IPS-18c (cell line): Measurements from ENCODE around the gene TRAF1.

Source experiments
- H3K4me3 ChIP-seq: 2 replicates; pipeline ENCODE4 v1.7.0; 2013; ENCODE audit warnings: low read depth, mild to moderate bottlenecking, low read length, moderate library complexity; ENCODE audit not compliant: insufficient read depth
- H3K9me3 ChIP-seq: one replicate; pipeline ENCODE4 v1.6.1; 2013; ENCODE audit warnings: mild to moderate bottlenecking, low read length, moderate library complexity; ENCODE audit not compliant: control insufficient read depth, insufficient read depth

TRAF1 gene

DNA sequence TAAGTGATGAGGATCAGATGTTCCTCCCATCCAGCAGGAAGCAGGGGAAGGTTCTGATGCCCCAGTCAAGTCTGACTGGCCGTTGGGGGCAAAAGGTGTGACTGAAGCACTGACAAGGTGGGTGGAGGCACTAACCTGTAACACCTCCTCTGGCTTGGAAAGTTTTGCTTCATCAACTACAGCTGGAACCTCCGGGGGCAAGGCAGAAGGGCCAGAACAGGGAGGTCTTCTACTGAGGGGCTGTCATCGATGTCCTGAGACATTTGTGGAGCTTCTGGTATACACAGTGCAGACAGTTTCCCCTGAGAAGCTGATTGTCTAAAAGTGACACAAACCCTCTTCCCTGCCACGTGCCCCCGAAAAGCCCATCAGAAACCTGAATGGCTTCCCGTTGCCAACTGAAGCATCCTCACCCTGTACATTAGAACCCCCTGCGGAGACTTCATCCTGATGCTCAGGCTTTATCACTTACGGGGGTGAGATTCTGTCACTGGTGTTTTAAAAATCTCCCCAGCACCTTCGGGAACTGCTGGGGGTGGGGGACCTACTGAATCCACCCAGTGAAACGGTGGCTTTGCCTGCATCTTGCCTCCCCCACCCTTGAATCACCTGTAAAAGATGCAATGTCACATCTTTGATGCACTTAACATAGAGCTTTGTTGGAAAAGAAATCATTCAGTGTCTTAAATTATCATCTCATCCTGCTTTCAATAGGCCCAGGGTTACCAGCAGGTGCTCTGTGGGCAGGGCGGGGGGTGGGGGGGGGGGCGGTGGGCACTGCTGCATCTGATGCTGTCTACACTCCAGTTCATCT lies 24.6 kb downstream of the TRAF1 start:
- H3K9me3 ChIP-seq, result no peaks in the 10 kb centered on the region
- H3K4me3 ChIP-seq, result no peak overlapping the region

GRCh38 chr9:120900824-120901223 lies 25.8 kb downstream of the TRAF1 start:
- H3K9me3 ChIP-seq, result no peaks in the 10 kb centered on the region
- no peak overlapping the region for H3K4me3 ChIP-seq

DNA sequence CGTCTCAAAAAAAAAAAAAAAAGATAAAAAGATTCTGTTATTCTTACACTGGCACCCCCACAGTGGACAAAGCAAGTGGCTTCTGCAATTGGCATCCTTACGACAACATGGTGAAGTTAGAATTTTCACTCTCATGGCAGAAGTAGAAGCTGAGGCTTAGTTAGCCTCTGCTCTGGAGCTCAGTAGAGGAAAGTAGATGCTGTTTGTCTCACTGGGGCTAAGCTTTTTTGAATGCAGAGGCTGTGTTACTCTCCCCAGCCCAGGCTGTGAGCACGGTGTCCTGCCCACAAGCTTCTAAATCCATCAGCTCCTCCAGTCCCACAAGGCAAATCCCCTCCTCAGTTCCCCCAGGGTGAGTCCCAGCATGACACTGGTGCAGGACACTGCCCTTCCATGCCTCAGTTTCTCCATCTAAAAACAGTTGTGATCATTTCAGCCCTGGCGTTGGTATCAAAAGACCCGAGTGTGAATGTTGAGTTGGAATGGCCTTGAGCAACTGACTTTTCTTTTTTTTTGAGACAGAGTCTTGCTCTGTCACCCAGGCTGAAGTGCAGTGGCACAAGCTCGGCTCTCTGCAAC lies 27.0 kb downstream of the TRAF1 start:
- Histone ChIP-seq H3K4me3 (no peak overlapping the region), H3K9me3 (no peaks in the 10 kb centered on the region)

- H3K4me3 ChIP-seq, result no peak overlapping the region
- no peaks in the 10 kb centered on the region for H3K9me3 ChIP-seq
These were observed 28.2 kb downstream of the TRAF1 start for GRCh38 chr9:120898396-120898795.

- H3K4me3 ChIP-seq, result no peak overlapping the region
- no peaks in the 10 kb centered on the region for H3K9me3 ChIP-seq
These were observed 30.6 kb downstream of the TRAF1 start for GRCh38 chr9:120895951-120896350.

GRCh38 chr9:120894321-120895148 lies 32.1 kb downstream of the TRAF1 start:
- H3K9me3 ChIP-seq, result no peaks in the 10 kb centered on the region
- peak overlapping the region; percentile 31; the same call in 1 of the 2 replicates for H3K4me3 ChIP-seq

DNA sequence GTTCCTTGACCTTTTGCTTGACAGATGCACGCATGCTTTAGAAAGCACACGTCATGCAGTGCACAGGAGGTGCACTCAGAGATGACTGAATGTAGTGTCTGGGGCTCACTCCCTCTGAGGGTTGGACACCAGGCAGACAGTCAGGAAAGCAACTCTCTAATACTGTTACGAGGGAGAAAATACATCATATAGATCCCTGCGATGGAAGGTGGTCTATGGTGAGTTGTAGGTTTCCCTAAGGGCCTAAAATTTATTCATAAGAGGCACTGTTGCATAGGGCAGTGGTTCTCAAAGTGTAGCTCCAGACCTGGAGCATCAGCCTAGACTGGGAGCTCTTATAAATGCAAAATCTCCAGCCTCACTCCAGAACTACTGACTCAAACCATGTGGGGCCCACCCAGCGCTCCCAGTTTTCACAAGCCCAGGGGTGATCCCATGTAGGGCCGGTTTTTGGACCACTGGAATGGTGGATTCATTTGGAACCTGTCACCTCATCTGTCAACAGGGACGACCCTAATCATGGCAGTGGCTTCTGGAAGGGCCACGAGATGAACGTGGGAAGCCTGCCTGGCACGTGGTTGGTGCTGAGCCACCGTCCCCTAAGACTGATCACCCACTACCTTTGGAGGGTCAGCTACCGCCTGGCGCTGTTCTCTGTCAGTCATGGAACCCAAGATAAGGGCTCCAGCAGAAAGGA lies 32.8 kb downstream of the TRAF1 start:
- Histone ChIP-seq H3K9me3 (no peaks in the 10 kb centered on the region), H3K4me3 (no peak overlapping the region)

GRCh38 chr9:120892748-120893610 lies 33.6 kb downstream of the TRAF1 start:
- Histone ChIP-seq H3K4me3 (no peak overlapping the region), H3K9me3 (no peaks in the 10 kb centered on the region)

DNA sequence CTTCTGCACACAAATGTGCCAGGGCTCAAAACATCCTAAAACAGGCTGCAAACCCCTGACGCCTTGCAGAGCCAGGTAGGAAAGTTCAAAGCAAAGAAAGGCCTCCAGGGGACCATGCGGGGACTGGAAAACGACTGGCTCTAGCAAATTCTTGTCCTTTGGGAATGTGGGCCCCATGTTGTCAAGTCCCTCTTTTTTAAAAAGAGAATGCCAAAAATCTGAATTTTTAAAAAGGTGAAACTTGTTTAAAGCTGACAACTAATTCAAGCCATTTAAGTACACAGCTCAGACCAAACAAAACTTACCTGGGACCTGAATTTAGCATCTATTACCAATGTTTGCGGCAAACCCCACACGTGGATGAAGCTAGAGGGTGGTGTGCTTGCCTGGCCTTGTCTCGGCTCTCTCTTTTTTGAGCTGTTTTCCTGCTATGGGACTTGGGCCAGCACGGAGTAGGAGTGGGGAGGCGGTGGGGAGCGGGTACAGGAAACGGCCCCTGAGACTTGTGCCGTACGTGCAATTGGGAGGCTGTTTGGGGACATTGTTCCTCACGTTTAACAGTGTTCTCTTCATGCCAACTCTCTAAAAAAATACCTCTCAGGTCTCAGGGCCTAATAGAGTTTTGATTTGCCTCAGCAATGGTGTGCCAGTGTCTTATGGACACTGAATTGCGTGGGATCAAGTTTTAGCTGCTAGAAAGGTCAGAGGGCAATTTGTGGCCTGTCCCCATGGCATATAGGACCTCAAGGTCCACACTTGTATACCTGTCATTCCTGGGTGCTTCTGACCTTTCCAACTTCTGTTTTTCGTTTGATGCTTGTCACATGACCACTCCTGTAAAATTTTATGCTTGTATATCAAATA lies 34.5 kb downstream of the TRAF1 start:
- H3K9me3 ChIP-seq, result no peaks in the 10 kb centered on the region
- no peak overlapping the region for H3K4me3 ChIP-seq

DNA sequence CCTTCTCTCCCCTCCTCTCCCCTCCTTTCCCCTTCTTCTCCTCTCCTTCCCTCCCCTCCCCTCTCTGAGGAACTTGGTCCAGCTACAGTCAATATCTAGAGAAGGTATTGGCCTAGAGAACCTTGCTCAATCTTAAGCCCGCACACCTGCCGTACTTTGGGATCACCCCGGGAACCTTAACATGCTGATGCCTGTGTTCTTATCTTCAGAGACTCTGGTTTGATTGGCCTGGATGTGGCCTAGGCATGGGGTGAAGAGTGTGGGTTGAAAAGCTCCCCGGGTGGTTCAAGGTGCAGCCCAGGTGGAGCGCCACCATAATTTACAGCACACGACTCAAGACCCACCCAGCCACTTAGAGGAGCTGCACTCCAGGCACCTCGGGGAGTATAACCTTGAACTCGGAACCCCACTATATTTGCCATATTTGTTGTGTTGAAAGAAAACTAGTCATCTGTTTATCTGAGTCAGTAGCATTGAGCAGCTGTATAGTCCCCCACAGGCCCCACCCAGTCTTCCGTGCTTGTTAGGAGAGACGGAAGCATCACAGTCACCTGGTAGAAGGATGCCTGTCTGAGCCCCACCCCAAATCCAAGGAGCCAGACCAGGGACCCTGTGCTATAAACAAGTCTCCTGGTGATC lies 35.2 kb downstream of the TRAF1 start:
- no peak overlapping the region for H3K4me3 ChIP-seq
- H3K9me3 ChIP-seq, result no peaks in the 10 kb centered on the region

GRCh38 chr9:120890320-120891244 lies 36.0 kb downstream of the TRAF1 start:
- Histone ChIP-seq H3K9me3 (no peaks in the 10 kb centered on the region), H3K4me3 (no peak overlapping the region)

GRCh38 chr9:120889606-120890271 lies 36.9 kb downstream of the TRAF1 start:
- H3K9me3 ChIP-seq, result no peaks in the 10 kb centered on the region
- no peak overlapping the region for H3K4me3 ChIP-seq

DNA sequence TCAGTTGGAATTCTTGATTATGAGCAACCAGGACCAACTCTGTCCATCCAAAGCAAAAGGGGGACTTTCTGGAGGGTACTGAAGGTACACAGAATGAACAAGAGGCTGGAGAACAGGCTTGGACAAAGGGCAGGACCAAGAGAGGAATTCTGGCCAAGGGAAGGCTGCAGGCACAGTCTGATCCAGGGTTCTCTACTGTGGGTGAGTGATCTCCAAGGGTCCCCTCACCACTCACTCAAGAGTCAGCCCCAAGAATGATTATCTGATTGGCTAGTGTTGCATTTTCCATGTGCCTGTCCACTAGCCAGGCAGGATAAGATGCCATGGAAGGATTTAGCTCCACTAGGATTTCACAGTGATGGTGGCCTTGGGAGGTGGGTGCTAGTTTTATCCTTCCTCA lies 38.0 kb downstream of the TRAF1 start:
- Histone ChIP-seq H3K9me3 (no peaks in the 10 kb centered on the region), H3K4me3 (no peak overlapping the region)

DNA sequence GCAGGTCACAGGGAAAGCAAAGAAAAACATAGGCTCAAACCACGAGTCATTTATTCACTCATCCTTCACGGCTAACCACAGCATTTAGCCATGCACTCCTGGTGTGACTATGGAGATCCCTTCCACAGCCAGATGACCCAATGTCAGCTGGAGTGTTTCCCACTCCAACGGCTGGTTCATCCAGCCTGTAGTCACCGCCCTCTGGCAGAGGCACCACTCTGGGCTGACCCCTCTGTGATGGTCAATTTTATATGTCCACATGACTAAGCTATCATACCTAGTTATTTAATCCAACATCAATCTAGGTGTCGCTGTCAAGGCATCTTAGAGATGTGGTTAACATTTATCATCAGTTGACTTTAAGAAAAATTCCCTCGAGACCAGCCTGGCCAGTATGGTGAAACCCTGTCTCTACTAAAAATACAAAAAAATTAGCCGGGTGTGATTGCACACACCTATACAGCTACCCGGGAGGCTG lies 40.1 kb downstream of the TRAF1 start:
- H3K9me3 ChIP-seq, result no peaks in the 10 kb centered on the region

More for the DNA sequence above, 40.1 kb downstream of the TRAF1 start:
- H3K4me3 ChIP-seq, result no peak overlapping the region
